GM21515 (cell line): ENCODE data around the gene TAF1B.
"Not testable (repeated sequence)": the region's sequence is repeated elsewhere in the genome, so short reads cannot be mapped to it uniquely, and the experiment has no call there.

Experiments used
- ATAC-seq: cut with Tn5 transposase; IDR thresholded peaks from one replicate; pipeline ENCODE4 v1.9.1; 2021; ENCODE audit not compliant: unreplicated experiment

The TAF1B gene

DNA sequence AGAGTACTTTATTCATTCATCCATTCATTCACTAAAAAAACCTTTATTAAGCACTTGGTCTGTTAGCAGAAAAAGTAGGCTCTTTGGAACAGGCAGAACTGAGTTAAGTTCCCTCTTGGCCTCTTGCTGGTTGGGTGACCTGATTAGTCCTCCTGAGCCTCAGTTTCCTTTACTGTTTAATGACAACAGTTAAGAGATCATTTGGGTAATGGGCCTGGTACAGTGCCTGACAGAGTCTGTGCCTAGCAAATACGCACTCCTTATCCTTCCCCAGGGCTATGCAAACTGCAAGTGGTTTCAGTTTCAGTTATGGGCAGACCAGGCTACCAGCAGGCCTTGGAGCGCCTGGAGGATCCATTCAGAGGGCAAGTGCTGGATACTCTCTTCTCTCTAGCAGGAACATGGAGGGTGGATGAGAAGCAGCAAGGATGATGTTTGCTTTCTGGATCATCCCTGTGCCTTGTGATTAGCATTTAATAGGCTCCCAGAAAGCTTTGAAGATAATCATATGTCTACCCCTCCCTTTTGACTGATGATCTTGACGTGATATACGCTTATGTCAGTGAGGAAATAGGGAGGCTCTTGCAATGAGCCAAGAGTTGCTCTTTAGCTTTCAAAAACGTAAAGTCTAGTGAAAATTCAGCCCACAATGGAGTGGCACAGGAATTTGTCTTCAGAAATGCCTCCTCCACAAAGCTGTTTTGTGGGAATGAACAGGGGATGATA lies 12.4 kb upstream of the TAF1B start:
- ATAC-seq, result no peak

DNA sequence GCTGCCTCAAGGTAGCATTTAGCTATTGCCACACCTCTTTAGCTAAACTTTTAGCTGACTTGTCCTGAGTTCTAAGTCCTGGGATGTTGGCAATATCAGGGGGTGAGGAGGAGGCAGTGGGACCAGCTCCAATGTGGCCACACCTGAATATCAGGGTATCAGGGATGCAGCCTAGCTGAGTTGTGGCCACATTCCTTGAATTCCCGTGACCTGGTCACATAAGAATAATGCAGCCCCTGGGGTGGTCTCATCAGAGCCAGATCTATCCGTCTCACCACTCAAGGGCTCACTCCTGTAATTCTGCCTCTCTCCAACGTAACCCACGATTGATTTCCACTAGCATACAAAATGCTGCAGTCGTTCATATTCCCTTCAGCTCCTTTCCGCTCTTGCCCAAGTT lies 11.6 kb upstream of the TAF1B start:
- no peak for ATAC-seq

DNA sequence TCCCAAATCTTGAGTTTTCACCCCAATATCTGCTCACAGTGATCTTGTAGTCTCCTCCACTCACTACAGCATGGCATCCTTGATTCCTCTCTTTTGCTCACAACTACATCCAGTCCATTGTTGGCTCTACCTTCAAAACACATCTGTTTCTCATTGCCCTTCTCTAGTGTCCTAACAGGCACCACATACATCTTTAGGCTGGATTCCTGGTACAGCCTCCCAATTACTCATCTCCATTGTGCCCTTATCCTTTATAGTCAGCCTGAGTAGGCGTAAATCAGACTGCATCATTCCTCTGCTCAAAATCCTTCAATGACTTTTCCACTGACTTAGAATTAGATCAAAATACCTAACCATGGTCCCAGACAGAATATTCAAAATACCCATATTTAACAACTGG lies 10.7 kb upstream of the TAF1B start:
- ATAC-seq, result no peak

DNA sequence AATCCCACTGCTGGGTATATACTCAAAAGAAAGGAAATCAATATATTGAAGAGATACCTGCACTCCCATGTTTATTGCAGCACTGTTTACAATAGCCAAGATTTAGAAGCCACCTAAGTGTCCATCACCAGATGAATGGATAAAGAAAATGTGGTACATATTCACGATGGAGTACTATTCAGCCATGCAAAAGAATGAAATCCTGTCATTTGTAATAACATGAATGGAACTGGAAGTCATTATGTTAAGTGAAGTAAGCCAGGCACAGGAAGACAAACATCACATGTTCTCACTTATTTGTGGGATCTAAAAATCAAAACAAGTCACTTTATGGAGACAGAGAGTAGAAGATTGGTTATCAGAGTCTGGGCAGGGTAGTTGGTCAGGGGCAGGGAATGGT lies 8.2 kb upstream of the TAF1B start:
- ATAC-seq, result not testable (repeated sequence)

DNA sequence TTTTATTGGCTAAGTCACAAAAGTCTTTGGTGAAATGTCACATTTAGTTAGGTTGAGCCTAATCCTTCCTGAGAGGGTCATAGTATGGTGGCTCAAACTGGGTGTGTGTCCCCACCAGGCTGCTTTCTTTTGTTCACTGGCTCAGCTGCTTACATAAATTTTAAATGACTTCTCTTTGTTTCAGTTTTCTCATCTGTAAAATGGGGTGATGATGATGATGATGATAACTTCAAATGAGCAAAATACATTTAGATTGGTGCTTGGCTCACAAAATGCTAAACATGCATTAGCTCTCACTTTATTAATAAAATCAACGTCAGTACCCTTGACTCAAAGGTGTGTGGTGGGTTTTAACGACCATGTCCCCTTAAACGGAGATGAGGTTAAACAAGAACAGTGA lies 7.2 kb upstream of the TAF1B start:
- no peak for ATAC-seq

DNA sequence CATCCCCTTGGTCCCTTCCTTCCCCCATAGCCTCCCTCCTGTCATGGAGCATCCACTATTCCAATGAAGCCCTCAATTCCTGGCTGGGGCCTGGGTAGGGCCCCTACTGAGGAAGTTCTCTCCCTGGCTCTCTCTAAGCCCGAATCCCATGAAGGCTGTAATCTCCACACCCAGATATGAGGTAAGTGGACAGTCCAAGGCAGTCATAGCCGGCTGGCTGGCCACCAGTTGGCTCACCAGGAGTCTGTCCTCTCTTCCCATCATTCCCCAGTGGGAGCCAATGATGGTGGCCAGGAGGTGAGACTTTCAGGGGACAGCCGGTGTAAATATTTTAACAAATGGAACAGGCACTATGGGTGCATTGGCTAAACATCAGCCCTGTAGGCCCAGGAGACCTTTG lies 6.8 kb upstream of the TAF1B start:
- no peak for ATAC-seq

DNA sequence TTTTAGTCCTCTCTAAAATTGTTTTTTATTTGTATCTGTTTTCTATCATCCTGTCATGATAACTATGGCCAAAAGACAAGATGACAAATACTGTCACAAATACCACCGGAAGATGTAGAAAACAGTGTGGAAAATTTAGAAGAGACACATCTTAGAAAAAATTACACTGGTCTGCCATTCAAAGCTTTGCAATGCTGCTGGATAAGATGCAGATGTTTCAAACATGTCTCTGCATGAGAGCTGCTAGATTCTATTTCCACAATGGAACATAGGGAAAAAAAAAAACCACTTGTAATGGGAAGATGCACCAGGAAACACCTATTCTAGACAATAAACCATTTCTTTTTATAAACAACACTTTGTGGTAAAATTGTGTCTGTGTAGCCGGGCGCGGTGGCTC lies 5.8 kb upstream of the TAF1B start:
- ATAC-seq, result no peak

DNA sequence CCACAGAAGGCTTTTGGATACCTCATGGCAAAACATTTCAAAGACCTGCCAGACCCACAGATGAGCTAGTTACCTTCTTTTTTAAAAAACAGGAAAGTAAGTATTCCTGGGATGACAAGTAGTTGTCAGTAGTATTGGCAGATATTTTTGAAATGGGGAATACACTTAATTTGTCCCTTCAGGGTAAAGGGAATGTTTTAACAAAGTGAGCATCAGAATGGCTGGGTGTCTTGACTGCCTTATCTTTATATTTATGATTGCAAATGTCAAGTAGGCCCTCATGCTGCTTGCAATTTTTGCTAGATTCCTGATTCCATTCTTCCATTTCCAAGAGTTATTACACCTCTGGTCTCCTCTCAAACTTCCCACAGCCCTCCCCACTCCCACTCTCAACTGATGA lies 4.9 kb upstream of the TAF1B start:
- ATAC-seq, result no peak

DNA sequence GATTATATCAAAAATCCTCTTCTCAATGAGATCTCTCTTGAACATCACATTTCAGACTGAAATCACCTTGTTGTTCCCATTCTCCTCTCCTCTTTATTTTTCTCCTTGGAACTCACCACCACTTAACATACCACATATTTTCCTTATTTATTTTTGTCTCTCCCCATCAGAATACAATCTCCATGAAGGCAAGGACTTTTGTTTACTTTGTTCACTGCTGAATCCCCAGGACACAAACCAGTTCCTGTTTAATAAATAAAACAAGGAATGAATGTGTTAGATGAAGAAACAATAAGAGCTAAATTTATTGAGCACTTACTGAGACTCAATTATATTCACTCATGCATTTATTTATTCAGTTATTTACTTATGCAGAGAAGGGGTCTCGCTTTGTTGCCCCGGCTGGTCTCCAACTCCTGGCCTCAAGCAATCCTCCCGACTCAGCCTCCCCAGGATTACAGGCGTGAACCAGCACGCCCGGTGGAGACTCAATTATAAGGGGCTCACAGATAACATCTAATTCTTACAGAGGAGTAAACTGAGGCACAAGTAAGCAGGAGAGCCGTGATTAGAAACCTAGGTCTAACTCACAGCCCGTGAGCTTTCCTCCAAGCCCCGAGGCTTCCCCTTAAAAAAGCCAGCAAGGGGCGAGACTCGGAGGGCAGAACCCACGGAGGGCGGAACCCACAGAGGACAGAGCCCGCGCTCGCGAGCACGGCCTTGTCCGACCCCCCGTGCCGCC lies 616 bp upstream of the TAF1B start:
- ATAC-seq, result no peak

DNA sequence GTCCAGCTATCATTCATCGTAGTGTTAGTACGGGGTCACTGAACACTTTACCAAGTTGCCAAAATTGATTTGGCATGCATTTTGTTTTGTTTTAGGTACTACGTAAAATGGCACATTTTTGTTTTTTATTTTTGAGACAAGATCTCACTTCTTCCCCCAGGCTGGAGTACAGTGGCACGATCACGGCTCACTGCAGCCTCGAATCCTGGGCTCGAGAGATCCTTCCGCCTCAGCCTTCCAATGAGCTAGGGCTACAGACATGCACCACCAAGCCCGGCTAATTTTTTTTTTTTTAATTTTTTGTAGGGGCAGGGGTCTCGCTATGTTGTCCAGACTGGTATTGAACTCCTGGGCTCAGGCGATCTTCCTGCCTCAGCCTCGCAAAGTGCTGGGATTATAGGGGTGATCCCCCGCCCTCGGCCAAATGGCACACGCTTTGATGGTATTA lies 786 bp downstream of the TAF1B start:
- ATAC-seq, result no peak

DNA sequence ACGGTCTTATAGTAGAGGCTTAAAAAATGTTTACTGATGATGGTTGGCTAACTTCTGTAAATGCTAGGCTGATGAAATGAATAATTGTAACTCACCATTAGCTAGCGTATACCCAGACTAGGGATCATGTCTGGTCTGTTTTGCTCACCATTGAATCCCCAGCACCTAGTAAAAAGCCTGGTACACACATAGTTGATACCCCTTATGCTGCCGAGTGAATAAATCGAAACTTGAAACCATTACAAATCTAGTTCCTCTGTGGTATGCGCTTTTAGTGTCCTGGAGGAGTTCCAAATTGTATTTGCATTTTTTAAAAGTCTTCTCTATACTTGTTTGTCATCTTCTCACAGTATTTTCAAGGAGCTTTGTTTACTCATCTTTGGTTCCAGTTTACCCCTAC lies 1.3 kb downstream of the TAF1B start:
- ATAC-seq, result no peak

DNA sequence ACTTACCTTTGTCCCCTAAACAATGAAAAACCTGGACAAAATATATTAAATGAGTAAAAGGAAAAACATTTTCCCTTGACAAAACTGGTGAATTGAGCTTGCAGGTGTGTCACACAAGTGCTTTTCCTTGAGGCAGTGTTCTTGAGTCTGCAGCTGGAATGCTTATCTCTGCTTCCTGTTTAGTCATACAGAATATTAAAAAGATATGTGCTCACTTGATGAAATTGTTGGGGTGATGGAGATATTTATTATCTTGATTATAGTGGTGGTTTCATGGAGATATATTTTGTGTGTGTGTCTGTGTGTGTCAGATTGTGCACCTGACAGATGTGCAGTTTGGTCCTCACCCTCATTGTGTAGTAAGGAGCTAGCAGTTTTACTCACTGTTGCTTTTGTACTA lies 3.3 kb downstream of the TAF1B start:
- no peak for ATAC-seq

DNA sequence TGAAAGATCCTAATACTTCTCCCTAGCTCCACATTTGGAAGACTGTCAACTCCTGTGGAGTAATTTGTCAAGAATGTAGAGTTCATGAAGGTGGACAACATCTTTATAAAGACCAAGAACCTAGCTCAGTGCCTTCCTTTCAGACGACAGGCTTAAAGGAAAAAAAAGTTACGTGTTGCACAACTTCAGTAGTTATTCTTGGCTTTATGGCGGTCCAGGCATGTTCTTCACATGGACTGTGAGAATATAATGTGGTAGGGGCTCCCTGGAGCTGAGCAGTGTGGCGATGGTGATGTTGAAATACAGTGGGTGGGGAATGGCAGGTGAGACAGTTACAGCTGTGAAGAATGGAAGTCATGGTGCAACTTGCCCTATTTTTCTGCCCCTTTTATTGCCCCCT lies 3.9 kb downstream of the TAF1B start:
- ATAC-seq, result no peak

DNA sequence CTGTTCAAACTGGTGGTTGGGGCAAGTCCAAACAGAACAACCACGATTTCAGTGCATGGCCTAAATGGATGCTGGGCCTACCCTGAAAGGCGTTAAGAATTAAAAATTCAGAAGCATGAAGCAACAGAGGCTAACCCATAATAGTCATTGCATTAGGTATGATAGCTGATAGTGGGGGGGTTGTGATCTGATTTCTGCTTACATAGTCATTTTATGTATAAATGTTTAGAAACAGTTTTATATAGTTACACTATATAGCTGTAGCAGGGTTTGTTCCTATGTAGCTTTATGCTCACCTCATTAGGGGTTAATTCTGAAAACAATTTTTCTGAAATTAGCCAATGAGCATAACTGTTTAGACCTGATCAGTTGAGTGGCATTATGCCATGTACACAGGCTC lies 9.6 kb downstream of the TAF1B start:
- ATAC-seq, result no peak

DNA sequence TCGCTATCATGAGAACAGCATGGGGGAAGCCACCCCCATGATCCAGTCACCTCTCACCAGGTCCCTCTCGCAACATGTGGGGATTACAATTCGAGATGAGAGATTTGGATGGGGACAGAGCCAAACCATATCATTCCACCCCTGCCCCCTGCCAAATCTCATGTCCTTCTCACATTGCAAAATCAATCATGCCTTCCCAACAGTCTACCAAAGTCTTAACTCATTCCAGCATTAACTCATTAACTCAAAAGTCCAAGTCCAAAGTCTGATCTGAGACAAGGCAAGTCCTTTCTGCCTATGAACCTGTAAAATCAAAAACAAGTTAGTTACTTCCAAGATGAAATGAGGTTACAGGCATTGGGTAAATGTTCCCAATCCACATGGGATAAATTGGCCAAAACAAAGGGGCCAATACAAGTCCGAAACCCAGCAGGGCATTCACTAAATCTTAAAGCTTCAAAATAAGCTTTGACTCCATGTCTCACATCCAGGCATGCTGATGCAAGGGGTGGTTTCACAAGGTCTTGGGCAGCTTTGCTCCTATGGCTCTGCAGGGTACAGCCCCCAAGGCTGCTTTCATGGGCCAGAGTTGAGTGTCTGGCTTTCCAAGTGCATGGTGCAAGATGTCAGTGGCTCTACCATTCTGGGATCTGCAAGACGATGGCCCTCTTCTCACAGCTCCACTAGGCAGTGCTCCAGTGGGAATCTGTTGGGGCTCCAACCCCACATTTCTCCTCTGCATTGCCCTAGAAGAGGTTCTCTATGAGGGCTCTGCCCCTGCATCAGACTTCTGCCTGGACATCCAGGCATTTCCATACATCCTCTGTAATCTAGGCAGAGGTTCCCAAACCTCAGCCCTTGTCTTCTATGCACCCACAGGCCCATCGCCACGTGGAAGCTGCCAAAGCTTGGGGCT lies 14.8 kb downstream of the TAF1B start:
- ATAC-seq, result no peak

DNA sequence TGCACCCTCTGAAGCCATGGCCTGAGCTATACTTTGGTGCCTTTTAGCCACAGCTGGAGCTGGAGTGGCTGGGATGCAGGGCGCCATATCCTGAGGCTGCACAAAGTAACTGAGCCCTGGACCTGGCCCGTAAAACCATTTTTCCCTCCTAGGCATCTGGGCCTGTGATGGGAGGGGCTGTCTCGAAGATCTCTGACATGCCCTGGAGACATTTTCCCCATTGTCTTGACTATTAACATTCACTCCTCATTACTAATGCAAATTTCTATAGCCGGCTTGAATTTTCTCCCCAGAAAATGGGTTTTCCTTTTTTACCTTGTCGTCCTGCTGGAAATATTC lies 15.4 kb downstream of the TAF1B start:
- ATAC-seq, result no peak

DNA sequence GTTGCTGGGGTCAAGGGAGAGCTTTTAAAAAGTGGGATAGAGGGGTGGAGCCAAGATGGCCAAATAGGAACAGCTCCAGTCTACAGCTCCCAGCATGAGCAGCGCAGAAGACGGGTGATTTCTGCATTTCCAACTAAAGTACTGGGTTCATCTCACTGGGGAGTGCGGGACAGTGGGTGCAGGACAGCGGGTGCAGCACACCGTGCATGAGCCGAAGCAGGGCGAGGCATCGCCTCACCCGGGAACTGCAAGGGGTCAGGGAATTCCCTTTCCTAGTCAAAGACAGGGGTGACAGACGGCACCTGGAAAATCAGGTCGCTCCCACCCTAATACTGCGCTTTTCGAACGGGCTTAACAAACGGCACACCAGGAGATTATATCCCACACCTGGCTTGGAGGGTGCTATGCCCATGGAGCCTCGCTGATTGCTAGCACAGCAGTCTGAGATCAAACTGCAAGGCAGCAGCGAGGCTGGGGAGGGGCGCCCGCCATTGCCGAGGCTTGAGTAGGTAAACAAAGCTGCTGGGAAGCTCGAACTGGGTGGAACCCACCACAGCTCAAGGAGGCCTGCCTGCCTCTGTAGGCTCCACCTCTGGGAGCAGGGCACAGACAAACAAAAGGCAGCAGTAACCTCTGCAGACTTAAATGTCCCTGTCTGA lies 17.8 kb downstream of the TAF1B start:
- ATAC-seq, result not testable (repeated sequence)

DNA sequence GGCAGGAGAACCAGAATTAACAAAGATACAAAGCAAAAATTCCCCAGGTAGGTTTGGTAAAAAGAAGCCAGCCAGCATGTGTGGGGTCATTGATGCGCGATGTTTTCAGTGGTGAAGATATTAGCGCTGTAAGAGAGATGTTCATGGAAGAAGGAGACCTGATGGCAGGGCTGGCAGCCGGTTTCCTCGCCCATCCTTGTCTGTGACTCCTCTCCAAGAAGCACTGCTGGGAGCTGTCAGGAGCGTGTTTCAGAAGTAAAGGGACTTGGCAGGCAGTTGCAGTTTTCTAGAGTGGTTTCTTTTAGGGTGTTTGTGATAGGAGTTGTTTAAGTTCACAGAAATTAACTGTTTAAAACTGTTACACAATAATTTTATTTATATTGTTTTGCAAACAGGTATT lies 24.6 kb downstream of the TAF1B start:
- ATAC-seq, result no peak

DNA sequence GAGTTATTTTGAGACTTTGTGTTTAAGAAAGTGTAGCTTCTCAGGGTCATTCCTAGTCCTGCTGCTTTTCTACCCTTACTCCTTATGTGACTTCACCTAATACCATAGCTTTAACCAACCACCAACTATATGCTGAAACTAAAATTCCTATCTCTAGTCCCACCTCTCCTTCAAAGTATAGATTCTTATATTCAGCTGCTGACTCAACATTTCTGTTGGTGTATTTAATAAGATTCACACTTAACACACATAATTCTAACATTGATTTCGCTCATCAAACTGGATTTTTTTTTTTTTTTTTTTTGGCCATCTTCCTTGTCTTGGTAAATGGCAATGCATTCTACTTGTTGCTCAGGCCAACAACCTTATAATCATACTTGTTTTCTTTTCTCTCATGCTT lies 30.1 kb downstream of the TAF1B start:
- no peak for ATAC-seq

DNA sequence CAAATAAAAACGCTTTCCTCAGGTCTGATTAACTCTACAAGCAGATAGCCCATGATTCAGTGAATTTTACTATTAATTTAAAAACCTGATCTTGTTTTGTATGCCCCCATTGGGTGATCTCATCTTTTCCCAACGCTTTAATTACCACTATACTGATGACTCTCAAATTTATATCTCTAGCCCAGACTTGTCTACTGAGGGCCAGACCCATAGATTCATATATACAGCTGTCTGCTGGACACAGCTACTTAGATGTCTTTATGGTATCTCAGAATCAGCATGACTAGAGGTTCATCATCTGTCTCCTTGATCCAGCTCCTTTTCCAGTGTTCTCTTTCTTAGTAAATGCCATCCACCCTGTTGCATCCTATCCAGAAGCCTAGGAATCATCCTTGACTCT lies 33.8 kb downstream of the TAF1B start:
- no peak for ATAC-seq

DNA sequence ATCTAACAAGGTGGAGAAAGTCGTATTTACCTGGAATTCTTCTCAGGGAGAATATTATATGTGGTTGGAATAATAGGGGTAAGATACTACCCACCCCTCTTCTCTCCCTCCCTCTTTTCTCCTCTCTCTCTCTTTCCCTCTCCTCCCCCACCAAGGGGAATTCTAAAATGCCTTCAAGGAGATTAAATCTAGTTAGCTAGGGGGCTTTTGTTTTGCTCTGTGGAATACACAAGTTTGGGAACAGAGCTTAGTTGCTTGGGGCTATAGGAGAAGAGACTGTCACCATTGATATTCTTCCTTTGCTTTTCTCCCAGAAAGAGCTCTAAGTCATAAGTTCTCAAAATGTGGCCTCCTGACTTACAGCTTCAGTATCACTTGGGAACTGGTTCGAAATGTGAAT lies 34.5 kb downstream of the TAF1B start:
- no peak for ATAC-seq
